Activated CD8-positive, alpha-beta memory T cell treated with anti-CD3 and anti-CD28 coated beads, Interleukin-2, amount 50 U/mL, for 1 hour (primary cell): ENCODE results near the gene THOC2.
"Not testable (repeated sequence)": the region's sequence is repeated elsewhere in the genome, so short reads cannot be mapped to it uniquely, and the experiment has no call there.

ENCODE experiments used
- DNase-seq: peaks from one replicate; pipeline ENCODE4 v3.0.0-alpha.2; 2020; ENCODE audit errors: extremely low read depth

THOC2 gene

GRCh38 chrX:123580792-123581191 lies 152.1 kb downstream of the THOC2 start:
- no peak for DNase-seq

GRCh38 chrX:123574027-123574426 lies 158.8 kb downstream of the THOC2 start:
- not testable (repeated sequence) for DNase-seq

GRCh38 chrX:123570011-123570590 lies 162.8 kb downstream of the THOC2 start:
- DNase-seq, result no peak

GRCh38 chrX:123563167-123563566 lies 169.7 kb downstream of the THOC2 start:
- DNase-seq, result no peak

GRCh38 chrX:123562342-123563146 lies 170.3 kb downstream of the THOC2 start:
- DNase-seq, result no peak

- no peak for DNase-seq
These were observed 171.2 kb downstream of the THOC2 start for GRCh38 chrX:123561439-123562215.

- no peak for DNase-seq
These were observed 182.0 kb downstream of the THOC2 start for GRCh38 chrX:123550829-123551228.
